Cortex of kidney (tissue), 1 donor: ENCODE measurements around the gene TRABD2B.

Experiments
- DNase-seq: peaks from one replicate; lab custom pipeline; 2025; lab: John Stamatoyannopoulos, UW

The TRABD2B gene

DNA sequence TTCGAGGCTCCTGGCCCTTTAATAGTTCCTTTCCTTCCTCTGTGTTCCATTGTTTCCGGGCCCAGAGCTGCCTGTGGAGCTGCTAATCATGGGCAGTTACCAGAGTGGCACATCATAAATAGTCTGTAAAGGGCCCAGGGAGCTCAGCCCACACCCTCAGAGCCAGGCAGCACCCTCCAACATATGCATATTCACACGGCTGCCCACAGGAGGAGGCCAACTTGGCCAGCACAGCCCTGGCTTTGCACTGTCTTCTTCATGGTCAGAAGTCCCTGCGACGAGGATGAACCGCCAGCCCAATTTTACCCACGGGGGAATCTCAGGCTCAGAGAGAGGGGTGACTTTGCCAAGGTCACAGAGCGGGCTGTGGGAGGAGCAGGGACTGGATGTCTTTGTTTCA, 172.5 kb downstream of the TRABD2B start:
- DNase-seq: no peak

DNA sequence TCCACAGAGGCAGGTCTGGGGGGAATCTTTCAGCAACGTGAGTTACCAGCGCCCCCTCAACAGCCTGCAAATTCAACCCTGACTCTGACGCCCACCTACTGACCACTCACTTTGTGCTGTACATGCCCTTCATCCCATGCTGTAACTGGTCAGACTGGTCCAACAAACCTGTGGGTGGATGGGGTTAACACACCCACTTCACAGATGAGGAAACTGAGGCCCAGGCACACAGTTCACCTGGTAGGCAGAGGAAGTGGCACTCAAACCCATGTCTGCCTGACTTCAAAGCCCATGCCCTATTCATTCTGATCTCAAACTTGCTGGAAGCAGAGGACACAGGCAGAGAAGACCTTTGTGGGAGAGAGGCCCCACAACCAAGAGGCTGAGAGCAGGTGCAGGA, 172.9 kb downstream of the TRABD2B start:
- DNase-seq: no peak

DNA sequence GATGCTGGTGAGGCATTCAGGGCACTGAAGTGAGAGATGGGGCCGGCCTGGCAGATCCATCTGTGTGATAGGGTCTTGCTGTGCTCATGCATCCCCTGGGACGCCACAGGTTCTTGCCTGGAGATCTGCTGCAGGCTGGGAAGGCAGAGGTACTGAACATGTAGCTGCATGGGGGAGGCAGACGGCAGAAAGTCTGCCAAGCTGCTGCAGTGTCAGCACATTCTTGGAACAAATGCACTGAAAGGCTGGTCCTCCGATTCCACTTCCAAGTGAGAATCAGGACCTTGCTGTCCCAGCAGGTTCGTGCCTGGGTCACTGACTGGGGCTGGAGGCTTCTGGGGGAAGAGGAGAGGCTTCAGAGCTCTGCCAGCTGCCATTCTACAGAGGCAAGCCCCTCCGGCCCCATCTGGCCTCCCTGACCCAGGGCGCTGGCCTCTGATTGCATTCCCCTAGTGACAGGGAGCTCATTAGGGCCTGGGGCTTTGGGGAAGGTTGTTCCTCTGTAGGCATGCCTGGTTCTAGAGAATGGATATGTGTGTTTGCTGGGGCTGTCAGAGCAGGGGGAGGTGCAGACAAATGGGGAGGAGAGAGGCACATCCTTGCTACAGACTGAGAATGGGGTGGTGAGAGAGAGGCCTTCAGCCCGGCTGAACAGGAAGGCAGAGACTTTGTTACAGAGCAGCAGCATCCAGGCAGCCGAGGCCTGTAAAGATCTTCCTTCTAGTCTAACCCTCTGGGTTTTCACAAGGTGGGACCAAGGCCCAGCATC, 174.0 kb downstream of the TRABD2B start:
- DNase-seq: no peak

DNA sequence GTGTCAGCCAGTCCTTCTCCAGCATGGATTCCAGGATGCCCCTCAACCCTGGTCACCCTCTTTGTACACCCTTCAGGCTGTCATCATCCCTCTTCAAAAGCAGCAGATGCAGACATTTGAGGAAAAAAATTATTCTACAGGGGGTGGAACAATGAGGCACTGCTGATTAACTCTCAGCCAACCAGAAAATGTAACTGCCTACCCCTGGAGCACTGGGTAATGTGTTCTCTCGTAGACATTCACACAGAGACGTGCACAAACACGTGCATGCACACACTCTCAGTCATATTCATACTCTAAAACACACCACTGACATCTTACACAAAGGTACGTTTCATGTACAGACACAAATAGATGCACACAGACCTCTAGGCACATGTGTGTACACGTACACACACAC, 175.4 kb downstream of the TRABD2B start:
- DNase-seq: no peak

DNA sequence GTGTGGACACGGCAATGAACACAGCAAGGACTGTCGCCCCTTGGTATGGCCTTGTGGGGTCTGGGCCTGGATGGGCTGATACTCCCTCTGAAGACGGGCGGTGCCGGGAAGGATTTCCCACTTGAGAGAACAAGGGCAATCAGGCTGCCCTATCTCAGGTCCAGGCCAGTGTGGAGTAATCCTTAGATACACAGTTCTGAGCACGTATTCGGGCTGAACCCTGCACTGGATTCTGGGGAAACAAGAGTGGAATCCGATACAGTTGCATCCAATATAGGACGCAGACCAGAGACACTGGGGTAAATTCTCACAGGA, 177.7 kb downstream of the TRABD2B start:
- DNase-seq: no peak

DNA sequence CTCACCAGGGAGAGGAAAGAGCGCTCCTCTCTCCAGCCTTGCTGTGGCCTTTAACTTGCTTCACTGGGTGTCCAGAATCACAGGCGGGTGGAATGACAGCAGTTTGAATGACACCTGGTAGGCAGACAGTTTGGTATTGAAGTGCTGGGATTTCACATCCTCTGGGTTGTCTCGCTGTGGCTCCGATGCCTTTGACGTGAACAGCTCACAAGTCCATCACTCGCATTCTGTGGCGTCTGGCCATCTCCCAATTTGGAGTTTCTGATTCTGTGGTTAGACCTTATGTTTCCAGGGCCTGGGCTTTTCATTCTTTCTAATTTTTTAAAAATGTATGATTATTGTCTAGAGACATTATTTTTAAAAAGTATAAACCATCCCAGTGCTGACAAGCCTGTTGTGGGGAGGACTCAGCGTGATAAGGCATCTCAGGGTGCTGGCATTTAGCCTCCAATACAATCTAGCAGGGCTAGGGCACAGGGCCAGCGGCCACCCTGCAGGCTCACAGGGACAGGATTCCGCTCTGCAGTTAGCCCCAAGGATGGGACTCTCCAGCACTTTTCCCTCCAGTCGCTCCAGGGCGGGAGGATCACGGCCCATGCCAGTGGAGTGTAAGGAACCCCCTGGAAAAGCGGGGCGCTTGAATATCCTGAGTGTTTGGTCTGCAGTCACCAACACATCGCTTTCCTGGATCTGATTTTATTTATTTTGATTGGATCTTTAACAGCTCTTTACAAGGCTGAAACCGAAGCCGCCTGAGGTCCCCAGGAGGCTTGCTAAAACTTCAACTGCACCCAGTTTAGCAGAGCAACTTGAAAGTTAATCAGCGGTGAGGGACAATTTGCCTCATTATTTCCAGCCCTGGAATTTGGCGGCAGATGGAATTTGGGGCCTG, 178.3 kb downstream of the TRABD2B start:
- DNase-seq: no peak

DNA sequence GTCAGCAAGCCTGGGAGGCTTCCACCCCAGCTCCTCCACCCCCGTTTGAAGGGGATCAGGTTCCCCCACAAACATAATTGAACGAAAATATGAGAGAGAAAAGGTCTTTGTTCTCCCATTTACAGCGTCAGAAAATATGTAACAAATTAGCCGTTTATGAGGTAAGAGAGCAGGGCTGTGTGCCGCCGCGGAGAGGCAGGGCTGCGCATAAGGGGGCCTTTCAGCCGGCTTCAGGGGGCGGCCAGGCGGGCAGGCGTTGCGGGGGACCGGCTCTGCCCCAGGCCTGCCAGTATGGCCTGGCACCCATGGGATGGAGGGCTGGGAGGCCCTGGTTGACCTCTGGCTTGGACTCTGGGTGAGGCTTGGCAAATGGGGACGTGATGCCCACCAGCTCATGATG, 179.3 kb downstream of the TRABD2B start:
- DNase-seq: no peak

DNA sequence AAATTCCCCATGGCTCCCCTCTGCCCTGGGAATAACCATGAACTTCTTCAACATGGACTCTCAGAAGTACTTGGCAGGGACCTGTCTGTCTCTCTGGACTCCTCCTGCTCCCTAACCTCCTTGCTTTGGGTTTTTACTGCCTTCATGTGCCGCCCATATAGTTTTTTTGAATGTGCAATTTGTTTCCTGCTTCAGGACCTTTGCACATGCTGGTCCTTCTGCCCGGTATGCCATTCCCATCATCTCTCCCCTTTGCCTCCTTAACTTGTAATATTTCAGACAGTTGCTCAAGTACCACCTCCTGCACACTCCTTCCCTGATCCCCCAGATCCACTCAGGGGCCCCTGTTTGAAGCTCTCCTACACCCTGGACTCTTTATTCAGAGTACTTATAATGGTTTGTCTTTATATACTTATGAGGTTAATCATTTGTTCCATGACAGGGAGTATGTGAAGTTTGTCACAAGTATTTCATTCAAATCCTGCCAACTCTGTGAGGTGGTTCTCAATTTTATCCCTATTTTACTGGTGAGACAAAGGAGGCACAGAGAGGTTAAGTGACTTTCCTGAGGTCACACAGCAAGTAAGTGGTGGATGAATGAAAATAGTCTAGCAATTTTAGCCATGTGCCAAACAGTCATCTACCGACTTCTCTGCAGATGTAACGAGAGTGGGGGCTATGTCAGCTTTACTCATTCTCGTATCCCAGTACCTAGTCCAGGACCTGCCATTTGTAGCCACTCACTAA, 180.7 kb downstream of the TRABD2B start:
- no peak for DNase-seq

DNA sequence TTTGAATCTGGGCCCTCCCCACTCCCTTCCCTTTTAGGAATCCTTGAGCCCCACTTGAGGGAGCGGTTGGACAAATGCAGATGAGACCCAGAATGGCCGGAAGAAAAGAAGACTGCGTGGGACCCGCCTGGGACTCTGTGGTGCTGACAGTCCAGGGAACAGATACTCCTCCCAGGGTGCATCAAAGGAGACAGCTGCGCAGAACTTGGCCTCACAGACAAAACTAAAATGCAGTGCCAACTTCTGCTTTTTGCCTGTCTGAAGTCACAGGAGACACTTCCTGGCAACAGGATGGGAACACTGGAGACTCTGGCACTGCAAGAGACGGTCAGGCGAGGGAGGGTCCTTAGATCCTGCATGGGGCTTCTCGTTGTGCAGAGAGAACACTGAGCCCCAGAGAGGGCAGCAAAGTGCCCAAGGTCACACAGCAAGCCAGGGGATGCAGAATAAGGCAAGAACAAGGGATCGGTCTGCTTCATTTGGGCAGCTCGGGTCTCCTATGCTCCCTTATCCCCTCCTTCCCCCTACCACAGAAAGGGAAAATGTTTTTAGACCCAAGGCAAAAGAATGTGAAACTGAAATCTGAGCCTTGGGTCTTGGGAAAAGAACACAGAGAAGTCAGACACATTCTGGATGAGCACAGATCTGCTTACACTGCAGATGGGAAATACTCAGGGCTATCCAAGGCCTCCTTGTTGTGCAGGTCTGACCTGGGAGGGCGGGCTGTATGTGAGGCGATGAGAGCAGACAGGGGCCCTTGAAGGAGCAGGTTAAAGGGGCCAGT, 182.4 kb downstream of the TRABD2B start:
- DNase-seq: no peak

DNA sequence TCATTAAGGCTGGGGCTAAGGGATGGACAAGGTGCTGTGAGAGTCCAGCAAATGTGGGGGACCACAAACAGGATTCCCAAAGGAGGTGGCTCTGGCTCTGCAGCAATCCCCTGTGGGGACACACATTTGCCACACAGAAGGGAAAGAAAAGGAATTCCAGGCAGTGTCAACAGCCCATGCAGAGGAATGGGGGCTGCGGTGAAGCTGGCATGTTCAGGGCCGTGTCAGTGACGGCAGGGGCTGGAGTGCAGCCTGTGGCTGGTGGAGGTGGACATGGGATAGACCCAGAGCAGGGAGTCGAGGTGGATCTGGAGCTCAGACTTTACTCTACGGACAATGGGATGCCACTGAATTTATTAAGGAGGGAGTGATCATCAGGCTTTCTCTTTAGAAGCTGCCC, 183.2 kb downstream of the TRABD2B start:
- DNase-seq: no peak

DNA sequence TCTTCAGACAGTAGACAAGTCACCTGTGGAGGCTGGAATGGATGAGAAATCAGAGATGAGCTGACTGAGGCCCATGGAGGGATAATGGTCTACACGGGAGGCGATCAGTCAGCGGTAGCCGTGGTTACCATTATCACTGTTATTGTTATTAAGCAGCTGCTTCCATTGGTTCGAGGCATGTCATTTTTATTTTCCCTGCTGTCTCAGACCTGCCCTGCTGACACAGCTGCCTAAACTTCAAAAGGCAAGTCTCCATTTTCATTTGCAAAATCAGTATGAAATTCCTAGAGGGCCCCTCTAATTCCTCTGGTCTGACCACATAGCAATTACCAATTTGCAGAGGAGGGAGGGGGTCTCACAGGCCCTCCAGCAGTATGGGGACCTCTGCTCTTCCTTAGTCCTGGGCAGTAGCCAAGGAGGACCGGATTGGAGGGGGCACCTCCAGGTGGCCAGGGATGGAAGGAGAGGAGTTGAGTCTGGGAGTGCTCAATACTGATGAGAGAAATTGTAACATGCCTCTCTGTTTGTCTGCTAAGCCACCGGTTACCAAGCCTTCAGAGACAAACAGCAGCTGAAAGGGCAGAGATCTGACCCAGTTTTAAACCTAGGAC, 184.2 kb downstream of the TRABD2B start:
- DNase-seq: no peak

DNA sequence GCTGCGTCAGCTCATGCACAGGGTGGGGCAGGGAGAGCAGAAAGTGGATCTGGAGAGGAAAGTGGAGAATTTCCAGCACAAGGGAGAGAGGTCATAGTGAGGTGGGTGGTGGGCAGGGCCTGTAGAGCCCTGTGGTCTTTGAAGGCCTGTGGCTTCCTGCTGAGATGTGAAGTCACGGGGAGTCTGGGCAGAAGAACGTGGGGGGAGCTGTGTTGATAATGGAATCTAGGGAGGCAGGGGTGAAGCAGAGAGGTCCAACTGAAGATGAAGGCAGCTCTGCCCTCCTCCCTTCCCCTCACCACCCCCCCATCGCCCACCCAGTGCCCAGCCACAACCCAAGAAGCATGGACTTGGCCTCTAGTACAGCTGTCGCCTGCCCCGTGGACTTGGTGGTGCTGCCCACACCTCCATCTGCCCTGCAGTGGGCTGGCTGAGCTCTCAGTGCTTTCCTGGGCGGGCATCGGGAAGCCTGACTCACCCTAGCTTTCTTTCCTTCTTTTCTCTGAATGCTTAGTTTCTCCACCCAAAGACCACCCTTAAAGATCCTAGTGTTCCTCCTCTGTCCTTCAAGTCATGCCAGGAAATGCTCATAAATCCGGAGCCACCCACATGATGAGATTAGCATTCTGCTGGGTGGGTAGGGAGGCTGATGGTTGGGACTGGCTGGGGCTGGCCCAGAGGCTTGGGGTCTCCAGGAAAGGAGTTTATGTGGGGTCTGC, 186.1 kb downstream of the TRABD2B start:
- DNase-seq: no peak

DNA sequence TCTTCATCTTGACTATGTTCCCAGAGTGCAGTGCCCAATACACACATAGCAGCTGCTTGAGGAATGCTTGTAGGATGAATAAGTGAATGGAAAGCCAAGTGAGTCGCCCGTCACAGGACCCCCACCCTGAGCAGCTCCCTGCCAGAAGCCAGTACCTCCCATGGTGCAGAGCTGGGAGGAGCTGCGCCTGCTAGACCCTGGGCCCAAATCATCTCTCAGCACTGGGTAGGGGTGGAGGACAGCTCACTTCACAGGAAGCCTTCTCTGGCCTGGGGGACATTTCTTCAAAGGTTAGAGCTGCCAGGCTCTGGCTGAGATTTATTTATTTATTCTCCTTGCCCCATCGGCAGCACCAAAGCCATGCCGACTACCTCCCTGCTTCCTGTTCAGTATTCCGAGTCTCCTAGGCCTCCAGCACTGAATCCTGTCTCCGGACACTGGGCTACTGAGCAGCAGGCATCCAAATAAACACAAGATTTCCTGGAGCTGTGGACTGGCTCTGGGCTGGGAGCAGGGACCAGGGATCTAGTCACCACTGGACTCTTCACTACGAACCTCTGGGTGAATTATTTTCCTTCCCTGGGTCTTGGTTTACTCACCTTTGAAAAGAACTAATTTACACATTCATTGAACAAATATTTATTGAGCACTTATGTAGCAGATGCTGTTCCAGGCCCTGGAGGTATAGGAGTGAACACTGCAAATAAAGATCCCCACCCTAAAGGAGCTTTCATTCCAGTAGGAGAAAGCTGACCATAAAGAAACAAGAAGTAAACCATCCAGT, 187.7 kb downstream of the TRABD2B start:
- DNase-seq: no peak

DNA sequence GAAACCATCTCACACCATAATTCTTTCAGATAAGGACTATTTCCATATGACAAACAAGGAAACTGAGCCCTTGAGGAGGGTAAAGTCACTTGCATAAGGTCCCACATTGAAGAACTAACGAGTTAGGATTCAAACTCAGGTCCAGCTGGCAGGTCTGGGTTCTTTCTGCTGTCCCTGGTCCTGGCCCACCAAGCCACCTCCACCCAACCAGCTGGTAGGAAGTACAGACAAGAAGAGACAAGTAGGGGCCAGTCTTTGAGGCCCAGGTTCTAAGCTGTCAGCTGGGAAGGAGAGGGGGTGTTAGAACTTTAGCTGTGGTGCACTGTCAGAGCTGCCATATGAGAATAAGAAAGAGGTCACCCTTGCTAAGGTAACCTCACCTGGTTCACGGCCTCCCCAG, 188.6 kb downstream of the TRABD2B start:
- no peak for DNase-seq

DNA sequence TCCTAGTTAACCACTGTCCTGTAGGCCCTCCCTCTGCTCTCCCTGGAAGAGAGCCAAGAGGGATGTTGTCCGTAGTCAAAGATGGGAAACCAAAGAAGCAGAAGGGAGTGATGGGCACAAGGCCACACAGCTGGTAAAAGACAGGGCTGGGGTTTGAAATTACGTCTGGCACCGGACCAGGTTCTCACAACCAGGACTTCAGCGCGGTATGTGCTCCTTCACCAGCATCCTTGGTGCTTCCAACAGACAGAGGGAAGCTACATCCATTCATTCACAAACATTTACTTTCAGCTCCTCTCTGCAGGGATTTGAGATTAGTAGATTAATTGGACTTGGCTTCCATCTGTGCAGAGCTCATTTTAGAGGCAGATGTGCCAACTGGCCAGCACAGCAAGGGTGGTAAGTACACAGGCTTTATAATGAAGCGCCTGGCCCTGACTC, 191.2 kb downstream of the TRABD2B start:
- DNase-seq: no peak

DNA sequence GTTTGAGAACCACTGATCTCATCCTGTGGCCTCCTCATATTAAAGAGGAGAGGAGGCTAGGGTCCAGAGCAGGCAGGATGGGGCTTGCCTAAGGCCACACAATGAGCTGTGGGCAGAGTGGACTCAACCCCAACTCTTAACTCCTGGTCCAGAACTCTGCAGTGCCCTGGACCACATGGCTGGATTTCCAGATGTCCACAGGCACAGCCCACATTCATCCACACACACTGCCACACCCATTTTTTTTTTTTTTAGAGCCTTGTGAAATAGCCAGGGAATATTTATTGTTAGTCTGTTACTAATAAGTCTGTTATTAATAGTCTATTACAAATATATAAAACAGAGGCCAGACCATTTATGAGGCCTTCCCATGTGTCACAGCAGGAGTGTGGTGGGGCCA, 192.2 kb downstream of the TRABD2B start:
- DNase-seq: no peak

DNA sequence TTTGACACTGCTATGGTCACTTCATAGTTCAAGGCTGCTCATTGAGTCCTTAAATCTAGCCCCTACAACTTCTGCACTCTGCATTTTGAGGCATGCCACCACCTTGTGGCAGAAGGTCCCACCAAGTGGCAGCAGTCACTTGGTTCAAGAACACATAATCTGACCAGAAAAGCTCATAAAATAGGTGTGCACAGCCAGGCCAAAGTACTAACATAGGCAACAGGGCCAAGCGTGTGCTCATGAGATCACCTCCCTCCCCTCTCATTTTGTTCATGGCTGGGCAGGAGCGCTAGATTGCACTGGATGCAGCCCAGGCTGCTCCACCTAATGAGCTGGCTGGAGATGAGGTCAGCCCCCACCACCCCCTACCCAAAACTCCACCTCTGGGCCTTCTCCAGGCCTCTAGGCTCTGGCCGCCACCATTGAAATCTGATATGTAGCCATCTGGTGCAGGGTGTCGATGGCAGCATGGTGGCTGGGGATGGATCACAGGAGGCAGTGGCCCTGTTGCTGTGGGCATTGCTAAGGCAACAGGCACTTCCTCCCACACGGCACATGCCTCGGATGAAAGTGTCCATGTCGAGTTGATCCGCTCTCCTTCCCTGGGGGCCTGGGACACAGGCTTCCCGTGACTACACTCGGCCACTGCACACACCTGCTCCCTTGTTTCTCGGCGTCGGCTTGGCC, 193.2 kb downstream of the TRABD2B start:
- DNase-seq: no peak

DNA sequence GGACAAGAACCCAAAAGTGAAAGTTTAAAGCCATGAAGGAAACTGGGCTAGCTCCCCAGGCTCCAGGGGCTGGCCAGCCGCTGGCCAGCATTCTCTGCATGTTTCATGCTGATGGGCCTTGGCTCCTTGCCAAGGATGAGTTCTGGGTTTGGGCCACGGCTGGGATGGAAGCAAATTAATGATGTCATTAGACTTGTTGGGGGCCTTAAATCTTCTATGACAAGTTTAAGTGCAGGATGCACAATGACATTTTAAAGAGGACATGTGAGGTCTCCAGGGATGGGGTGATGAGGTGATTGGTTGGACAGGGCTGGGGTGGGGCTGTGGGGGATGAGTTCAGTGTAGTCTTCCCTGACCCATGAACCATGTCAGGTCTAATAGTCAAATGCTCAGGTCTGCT, 199.6 kb downstream of the TRABD2B start:
- DNase-seq: no peak

DNA sequence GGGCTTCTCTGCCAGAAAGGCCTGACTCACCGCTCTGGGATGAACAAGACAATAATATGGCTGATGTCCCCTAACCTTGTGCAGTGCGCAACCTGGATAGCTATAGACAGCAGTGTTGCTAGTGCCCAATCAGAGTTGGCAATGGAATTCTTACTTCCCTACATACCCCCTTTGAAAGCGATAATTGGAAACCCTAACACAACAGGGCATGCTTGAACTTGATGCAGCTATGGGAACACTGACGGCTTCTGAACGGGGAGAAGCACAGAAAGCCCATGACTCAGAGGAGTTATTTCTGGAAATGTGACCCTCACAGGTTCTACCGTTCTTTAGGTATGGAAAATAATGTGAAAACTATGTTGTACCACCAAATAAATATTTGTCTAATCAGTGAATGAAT, 200.6 kb downstream of the TRABD2B start:
- no peak for DNase-seq
